ENCODE results near the gene ITPKB. TPM values are rescaled to one million over a fixed set of nuclear protein-coding genes. Genes with fewer than 3 reads are reported as not detected.
A peak's percentile ranks its signal among the peaks of the same experiment; 100 is the strongest.

Gene ITPKB
- polyA plus RNA-seq, 1 of the 3 experiments (the other 2 are of a cell fraction), result 2.4 TPM

DNA sequence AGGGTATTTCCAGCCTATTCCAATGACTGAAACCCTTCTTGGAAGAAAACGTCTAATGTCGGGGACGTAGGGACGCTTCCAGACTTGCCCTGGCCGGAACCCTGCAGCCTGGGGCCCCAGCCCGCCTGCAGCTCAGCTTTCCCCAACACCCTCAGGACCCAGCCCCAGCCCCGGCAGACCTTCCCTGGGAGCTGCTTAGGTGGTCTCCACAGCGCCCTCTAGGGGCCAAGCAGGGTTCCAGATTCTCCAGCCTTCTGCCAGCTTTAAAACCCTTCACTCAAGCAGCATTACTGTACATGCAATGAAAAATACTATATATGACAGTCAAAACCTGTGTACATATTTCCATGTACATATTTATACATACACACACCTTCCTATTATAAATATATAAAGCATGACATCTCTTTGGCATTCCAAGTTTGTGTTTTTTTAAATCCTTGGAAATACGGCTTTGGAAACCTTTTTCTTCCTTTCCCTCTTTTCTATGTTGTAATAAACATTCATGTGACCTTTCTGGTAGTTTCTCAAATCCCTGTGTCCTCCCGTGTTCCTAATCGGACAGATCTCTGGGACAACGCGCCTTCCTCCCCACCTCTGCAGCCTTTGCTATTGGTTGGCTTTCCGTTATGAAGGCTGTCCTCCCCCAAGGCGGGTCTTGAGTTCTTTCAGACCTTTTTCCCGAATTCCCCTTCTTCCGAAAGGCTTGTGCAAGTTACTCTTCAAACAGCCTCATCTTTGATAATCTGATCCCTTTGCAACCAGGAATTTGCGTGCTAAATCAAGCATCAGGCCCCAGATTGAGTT is 130.2 kb downstream of the ITPKB start:
- peak; percentile 84 for DNase-seq
- no peak overlapping the region; a peak in 1 of 4 replicates for H3K4me3 ChIP-seq (ENCODE audit: low read depth in 2 of 2, low read length in 1 of 2)
- H2AFZ ChIP-seq (ENCODE audit: low read depth), result no peak overlapping the region
- H3K27me3 ChIP-seq (ENCODE audit: insufficient read depth), result no peaks in the 10 kb centered on the region; the same call in 1 of the 2 replicates
- H3K27ac ChIP-seq (ENCODE audit: low read depth in 2 of 2, low read length in 1 of 2), result no peak overlapping the region
- no peaks in the 10 kb centered on the region for H3K79me2 ChIP-seq (ENCODE audit: insufficient read depth)
- H3K4me2 ChIP-seq, result no peak overlapping the region
- H3K9me3 ChIP-seq, result no peaks in the 10 kb centered on the region
- TF ChIP-seq NFIC (IDR thresholded peaks at IDR 0.05; ENCODE audit: borderline replicate concordance) (no peak), TCF12 (IDR thresholded peaks at IDR 0.05) (no peak), FOXM1 (IDR thresholded peaks at IDR 0.05; ENCODE audit: low read depth) (no peak), YY1 (IDR thresholded peaks at IDR 0.05; ENCODE audit: low read depth) (no peak), GATA2 (CRISPR knock-in tag; IDR thresholded peaks at IDR 0.05) (no peak), FOXJ3 (CRISPR knock-in tag; IDR thresholded peaks at IDR 0.05) (no peak), RAD21 (IDR thresholded peaks at IDR 0.05; ENCODE audit: low read length) (peak; percentile 65), SMC3 (IDR thresholded peaks at IDR 0.05; ENCODE audit: low read depth, low read length) (peak; percentile 60)
- TF ChIP-seq, protein P1, sequence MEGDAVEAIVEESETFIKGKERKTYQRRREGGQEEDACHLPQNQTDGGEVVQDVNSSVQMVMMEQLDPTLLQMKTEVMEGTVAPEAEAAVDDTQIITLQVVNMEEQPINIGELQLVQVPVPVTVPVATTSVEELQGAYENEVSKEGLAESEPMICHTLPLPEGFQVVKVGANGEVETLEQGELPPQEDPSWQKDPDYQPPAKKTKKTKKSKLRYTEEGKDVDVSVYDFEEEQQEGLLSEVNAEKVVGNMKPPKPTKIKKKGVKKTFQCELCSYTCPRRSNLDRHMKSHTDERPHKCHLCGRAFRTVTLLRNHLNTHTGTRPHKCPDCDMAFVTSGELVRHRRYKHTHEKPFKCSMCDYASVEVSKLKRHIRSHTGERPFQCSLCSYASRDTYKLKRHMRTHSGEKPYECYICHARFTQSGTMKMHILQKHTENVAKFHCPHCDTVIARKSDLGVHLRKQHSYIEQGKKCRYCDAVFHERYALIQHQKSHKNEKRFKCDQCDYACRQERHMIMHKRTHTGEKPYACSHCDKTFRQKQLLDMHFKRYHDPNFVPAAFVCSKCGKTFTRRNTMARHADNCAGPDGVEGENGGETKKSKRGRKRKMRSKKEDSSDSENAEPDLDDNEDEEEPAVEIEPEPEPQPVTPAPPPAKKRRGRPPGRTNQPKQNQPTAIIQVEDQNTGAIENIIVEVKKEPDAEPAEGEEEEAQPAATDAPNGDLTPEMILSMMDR (IDR thresholded peaks at IDR 0.05), result peak; percentile 81
- TF ChIP-seq, protein P2, sequence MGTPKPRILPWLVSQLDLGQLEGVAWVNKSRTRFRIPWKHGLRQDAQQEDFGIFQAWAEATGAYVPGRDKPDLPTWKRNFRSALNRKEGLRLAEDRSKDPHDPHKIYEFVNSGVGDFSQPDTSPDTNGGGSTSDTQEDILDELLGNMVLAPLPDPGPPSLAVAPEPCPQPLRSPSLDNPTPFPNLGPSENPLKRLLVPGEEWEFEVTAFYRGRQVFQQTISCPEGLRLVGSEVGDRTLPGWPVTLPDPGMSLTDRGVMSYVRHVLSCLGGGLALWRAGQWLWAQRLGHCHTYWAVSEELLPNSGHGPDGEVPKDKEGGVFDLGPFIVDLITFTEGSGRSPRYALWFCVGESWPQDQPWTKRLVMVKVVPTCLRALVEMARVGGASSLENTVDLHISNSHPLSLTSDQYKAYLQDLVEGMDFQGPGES (IDR thresholded peaks at IDR 0.05; ENCODE audit: low read depth, low read length), result no peak
- ChIA-PET POLR2A (no interaction called here), CTCF (interaction anchor here (0.5 to 6.5 kb wide), 39 partner anchors 8 to 1283 kb away, joined by 3 to 70 read pairs (median 4); partner anchors contain the start of genes PARP1 and STUM)
- H3K4me1 ChIP-seq (ENCODE audit: control insufficient read depth in 1 of 2, insufficient read depth in 2 of 2, low read depth in 1 of 2, low read length in 1 of 2), result no peaks in the 10 kb centered on the region; a peak in 1 of 4 replicates
- H3K36me3 ChIP-seq (replicated peaks in 1 of 2; ENCODE audit: control insufficient read depth in 1 of 2, insufficient read depth in 2 of 2, low read length in 1 of 2), result no peaks in the 10 kb centered on the region
- H3K9ac ChIP-seq, result no peak overlapping the region
- H3F3A ChIP-seq (replicated peaks; ENCODE audit: insufficient read depth), result no peaks in the 10 kb centered on the region
- 49% methylated on average over 13 of the region's 18 CpGs for WGBS (ENCODE audit: low lambda C conversion rate)
- no peaks in the 10 kb centered on the region for H3K9me2 ChIP-seq
- no peaks in the 10 kb centered on the region for H4K20me1 ChIP-seq (ENCODE audit: insufficient read depth)

DNA sequence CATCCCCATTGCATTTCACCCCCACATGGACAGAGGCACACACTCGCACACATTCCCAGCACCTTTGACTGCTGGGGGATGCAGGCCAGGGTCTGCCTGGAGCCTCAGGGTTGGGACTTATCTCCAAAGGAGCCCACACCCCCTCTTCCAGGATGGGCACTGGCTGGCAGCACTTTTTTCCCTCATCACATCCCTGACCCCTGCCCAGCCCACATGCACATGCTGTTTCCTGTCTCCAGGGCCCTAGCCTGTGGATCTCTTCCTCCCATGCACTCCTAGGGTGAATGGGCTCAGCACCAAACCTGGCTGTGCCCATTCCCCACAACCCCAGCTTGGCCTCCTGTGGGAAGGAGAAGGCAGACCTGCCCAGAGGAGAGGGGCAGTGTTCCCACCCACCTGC is 131.3 kb downstream of the ITPKB start:
- Histone ChIP-seq H3F3A (replicated peaks; ENCODE audit: insufficient read depth) (no peaks in the 10 kb centered on the region), H3K4me3 (ENCODE audit: low read depth in 2 of 2, low read length in 1 of 2) (no peak overlapping the region), H3K36me3 (replicated peaks in 1 of 2; ENCODE audit: control insufficient read depth in 1 of 2, insufficient read depth in 2 of 2, low read length in 1 of 2) (no peaks in the 10 kb centered on the region), H3K4me2 (no peak overlapping the region), H3K9ac (no peak overlapping the region), H3K4me1 (ENCODE audit: control insufficient read depth in 1 of 2, insufficient read depth in 2 of 2, low read depth in 1 of 2, low read length in 1 of 2) (peaks cover 0 to 6% of the 10 kb centered on the region in 2 experiments; a peak in 1 of 4 replicates), H4K20me1 (ENCODE audit: insufficient read depth) (no peaks in the 10 kb centered on the region), H2AFZ (ENCODE audit: low read depth) (no peak overlapping the region), H3K9me2 (no peaks in the 10 kb centered on the region), H3K27ac (ENCODE audit: low read depth in 2 of 2, low read length in 1 of 2) (no peak overlapping the region), H3K79me2 (ENCODE audit: insufficient read depth) (no peaks in the 10 kb centered on the region), H3K9me3 (no peaks in the 10 kb centered on the region), H3K27me3 (ENCODE audit: insufficient read depth) (no peaks in the 10 kb centered on the region; the same call in 1 of the 2 replicates)
- CTCF ChIA-PET, result interaction anchor here (0.9 to 6.5 kb wide), 15 partner anchors 11 to 184 kb away, joined by 3 to 70 read pairs (median 6); partner anchors contain the start of gene STUM
- no CpG with 5 or more reads among the region's 1 CpG for WGBS (ENCODE audit: low lambda C conversion rate)
- POLR2A ChIA-PET, result no interaction called here
- DNase-seq, result no peak
- TF ChIP-seq GABPA (IDR thresholded peaks at IDR 0.05; ENCODE audit: low read depth) (no peak), TEAD4 (IDR thresholded peaks at IDR 0.05; ENCODE audit: borderline replicate concordance, insufficient read depth) (no peak), RXRA (IDR thresholded peaks at IDR 0.05; ENCODE audit: borderline replicate concordance, low read depth) (no peak), MXI1 (IDR thresholded peaks at IDR 0.05; ENCODE audit: low read depth, low read length) (no peak)
- TF ChIP-seq, protein P3, sequence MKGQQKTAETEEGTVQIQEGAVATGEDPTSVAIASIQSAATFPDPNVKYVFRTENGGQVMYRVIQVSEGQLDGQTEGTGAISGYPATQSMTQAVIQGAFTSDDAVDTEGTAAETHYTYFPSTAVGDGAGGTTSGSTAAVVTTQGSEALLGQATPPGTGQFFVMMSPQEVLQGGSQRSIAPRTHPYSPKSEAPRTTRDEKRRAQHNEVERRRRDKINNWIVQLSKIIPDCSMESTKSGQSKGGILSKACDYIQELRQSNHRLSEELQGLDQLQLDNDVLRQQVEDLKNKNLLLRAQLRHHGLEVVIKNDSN (IDR thresholded peaks at IDR 0.05; ENCODE audit: borderline replicate concordance, low read depth), result no peak
- TF ChIP-seq, protein P4, sequence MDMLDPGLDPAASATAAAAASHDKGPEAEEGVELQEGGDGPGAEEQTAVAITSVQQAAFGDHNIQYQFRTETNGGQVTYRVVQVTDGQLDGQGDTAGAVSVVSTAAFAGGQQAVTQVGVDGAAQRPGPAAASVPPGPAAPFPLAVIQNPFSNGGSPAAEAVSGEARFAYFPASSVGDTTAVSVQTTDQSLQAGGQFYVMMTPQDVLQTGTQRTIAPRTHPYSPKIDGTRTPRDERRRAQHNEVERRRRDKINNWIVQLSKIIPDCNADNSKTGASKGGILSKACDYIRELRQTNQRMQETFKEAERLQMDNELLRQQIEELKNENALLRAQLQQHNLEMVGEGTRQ (IDR thresholded peaks at IDR 0.05; ENCODE audit: borderline replicate concordance, low read depth, low read length), result no peak
- TF ChIP-seq, protein P5, sequence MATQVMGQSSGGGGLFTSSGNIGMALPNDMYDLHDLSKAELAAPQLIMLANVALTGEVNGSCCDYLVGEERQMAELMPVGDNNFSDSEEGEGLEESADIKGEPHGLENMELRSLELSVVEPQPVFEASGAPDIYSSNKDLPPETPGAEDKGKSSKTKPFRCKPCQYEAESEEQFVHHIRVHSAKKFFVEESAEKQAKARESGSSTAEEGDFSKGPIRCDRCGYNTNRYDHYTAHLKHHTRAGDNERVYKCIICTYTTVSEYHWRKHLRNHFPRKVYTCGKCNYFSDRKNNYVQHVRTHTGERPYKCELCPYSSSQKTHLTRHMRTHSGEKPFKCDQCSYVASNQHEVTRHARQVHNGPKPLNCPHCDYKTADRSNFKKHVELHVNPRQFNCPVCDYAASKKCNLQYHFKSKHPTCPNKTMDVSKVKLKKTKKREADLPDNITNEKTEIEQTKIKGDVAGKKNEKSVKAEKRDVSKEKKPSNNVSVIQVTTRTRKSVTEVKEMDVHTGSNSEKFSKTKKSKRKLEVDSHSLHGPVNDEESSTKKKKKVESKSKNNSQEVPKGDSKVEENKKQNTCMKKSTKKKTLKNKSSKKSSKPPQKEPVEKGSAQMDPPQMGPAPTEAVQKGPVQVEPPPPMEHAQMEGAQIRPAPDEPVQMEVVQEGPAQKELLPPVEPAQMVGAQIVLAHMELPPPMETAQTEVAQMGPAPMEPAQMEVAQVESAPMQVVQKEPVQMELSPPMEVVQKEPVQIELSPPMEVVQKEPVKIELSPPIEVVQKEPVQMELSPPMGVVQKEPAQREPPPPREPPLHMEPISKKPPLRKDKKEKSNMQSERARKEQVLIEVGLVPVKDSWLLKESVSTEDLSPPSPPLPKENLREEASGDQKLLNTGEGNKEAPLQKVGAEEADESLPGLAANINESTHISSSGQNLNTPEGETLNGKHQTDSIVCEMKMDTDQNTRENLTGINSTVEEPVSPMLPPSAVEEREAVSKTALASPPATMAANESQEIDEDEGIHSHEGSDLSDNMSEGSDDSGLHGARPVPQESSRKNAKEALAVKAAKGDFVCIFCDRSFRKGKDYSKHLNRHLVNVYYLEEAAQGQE (IDR thresholded peaks at IDR 0.05; ENCODE audit: low read depth, low read length), result no peak
